ENCODE data around the gene DENND1A.
"Not testable (repeated sequence)": the region's sequence is repeated elsewhere in the genome, so short reads cannot be mapped to it uniquely, and the experiment has no call there.

Gene DENND1A

GRCh38 chr9:123922431-123922830 lies 7.5 kb downstream of the DENND1A start:
- no peak for DNase-seq

- DNase-seq, result no peak
These were observed 15.3 kb downstream of the DENND1A start for GRCh38 chr9:123914517-123915196.

GRCh38 chr9:123912167-123912897 lies 17.6 kb downstream of the DENND1A start:
- no peak for DNase-seq

- DNase-seq, result no peak
These were observed 18.9 kb downstream of the DENND1A start for GRCh38 chr9:123911024-123911423.

GRCh38 chr9:123909192-123909591 lies 20.7 kb downstream of the DENND1A start:
- not testable (repeated sequence) for DNase-seq

GRCh38 chr9:123903550-123903949 lies 26.4 kb downstream of the DENND1A start:
- DNase-seq, result not testable (repeated sequence)

GRCh38 chr9:123894822-123895221 lies 35.1 kb downstream of the DENND1A start:
- no peak for DNase-seq

GRCh38 chr9:123893831-123894460 lies 36.0 kb downstream of the DENND1A start:
- no peak for DNase-seq

GRCh38 chr9:123893115-123893514 lies 36.8 kb downstream of the DENND1A start:
- DNase-seq, result no peak

GRCh38 chr9:123887837-123888236 lies 42.1 kb downstream of the DENND1A start:
- no peak for DNase-seq

- DNase-seq, result not testable (repeated sequence)
These were observed 44.1 kb downstream of the DENND1A start for GRCh38 chr9:123885834-123886233.

GRCh38 chr9:123883634-123884033 lies 46.3 kb downstream of the DENND1A start:
- no peak for DNase-seq

- DNase-seq, result no peak
These were observed 48.3 kb downstream of the DENND1A start for GRCh38 chr9:123881604-123882003.

- no peak for DNase-seq
These were observed 49.5 kb downstream of the DENND1A start for GRCh38 chr9:123880420-123880819.

- DNase-seq, result no peak
These were observed 53.2 kb downstream of the DENND1A start for GRCh38 chr9:123876750-123877149.

GRCh38 chr9:123872710-123873109 lies 57.2 kb downstream of the DENND1A start:
- DNase-seq, result no peak

- DNase-seq, result no peak
These were observed 58.1 kb downstream of the DENND1A start for GRCh38 chr9:123871781-123872180.

- no peak for DNase-seq
These were observed 61.9 kb downstream of the DENND1A start for GRCh38 chr9:123868002-123868401.

- no peak for DNase-seq
These were observed 62.9 kb downstream of the DENND1A start for GRCh38 chr9:123867034-123867433.

- DNase-seq, result no peak
These were observed 63.4 kb downstream of the DENND1A start for GRCh38 chr9:123866497-123866896.

- DNase-seq, result no peak
These were observed 64.5 kb downstream of the DENND1A start for GRCh38 chr9:123865226-123866000.

- DNase-seq, result no peak
These were observed 65.7 kb downstream of the DENND1A start for GRCh38 chr9:123864251-123864650.

- no peak for DNase-seq
These were observed 66.6 kb downstream of the DENND1A start for GRCh38 chr9:123863164-123863855.

Data from NCI-H446 (cell line).